ENCODE measurements around the gene P3H3.

DNA sequence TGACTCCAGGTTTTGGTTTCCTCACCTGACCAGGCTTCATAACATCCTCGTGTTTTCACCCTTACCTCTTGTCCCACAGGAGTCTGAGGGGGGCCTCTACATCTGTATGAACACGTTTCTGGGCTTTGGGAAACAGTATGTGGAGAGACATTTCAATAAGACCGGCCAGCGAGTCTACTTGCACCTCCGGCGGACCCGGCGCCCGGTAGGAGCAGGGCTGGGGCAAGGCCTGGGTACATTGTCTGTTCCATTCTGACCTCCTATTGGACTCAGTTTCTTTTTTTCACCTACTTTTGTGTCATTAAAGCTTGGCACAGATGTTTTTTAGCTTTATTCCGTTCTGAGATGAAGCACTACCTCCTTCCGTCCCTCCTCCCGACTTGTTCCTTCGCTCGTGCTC lies 27.1 kb downstream of the P3H3 start:
- TF ChIP-seq, protein P1, sequence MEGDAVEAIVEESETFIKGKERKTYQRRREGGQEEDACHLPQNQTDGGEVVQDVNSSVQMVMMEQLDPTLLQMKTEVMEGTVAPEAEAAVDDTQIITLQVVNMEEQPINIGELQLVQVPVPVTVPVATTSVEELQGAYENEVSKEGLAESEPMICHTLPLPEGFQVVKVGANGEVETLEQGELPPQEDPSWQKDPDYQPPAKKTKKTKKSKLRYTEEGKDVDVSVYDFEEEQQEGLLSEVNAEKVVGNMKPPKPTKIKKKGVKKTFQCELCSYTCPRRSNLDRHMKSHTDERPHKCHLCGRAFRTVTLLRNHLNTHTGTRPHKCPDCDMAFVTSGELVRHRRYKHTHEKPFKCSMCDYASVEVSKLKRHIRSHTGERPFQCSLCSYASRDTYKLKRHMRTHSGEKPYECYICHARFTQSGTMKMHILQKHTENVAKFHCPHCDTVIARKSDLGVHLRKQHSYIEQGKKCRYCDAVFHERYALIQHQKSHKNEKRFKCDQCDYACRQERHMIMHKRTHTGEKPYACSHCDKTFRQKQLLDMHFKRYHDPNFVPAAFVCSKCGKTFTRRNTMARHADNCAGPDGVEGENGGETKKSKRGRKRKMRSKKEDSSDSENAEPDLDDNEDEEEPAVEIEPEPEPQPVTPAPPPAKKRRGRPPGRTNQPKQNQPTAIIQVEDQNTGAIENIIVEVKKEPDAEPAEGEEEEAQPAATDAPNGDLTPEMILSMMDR (IDR thresholded peaks at IDR 0.05): no peak
- TF ChIP-seq POLR2A (IDR thresholded peaks at IDR 0.05): no peak
